Tibial artery (tissue), 4 donors: ENCODE measurements around the gene CACNA1C.

Experiments
- DNase-seq, 2 donors: peaks; one replicate each; pipeline ENCODE4 v3.0.0-alpha.2; 2019
- H3K27ac ChIP-seq, 2 donors: fragments of 200-600 bp; sonication (generic) in 1 of 2; 1 replicate in 1 of 2; 2 replicates in 1 of 2; pipeline ENCODE4 v1.5.1; 2018 to 2019; ENCODE audit warnings: mild to moderate bottlenecking in 1 of 2
- H3K27me3 ChIP-seq, 2 donors: fragments of 200-600 bp; sonication (generic) in 1 of 2; one replicate each; pipeline versions ENCODE4 v1.5.1 to v1.6.0; 2016 to 2019
- H3K36me3 ChIP-seq, 3 donors: fragments of 200-600 bp; sonication (generic) in 2 of 3; one replicate each; pipeline ENCODE4 v1.5.1; 2016 to 2019; ENCODE audit warnings: mild to moderate bottlenecking in 2 of 3
- H3K4me1 ChIP-seq, 4 donors: fragments of 200-600 bp; sonication (generic) in 2 of 4; 1 replicate in 3 of 4; 2 replicates in 1 of 4; pipeline ENCODE4 v1.5.1; 2016 to 2019
- H3K4me3 ChIP-seq, 2 donors: fragments of 200-600 bp; sonication (generic) in 1 of 2; 1 replicate in 1 of 2; 2 replicates in 1 of 2; pipeline ENCODE4 v1.5.1; 2018 to 2019; ENCODE audit warnings: mild to moderate bottlenecking in 2 of 2
- H3K9me3 ChIP-seq, 3 donors: fragments of 200-600 bp; sonication (generic) in 1 of 3; one replicate each; pipeline ENCODE4 v1.5.1; 2016 to 2019
- intact Hi-C: fragments of 100-400 bp; cut with DNase I; formaldehyde crosslinking; loops from one replicate; pipeline ENCODE4 v1.15.0; 2023; ENCODE audit warnings: low total_unique reads
- TF ChIP-seq, protein P1 (sequence below), 2 experiments: fragments of 200-600 bp in 1 of 2; fragments of 450-650 bp in 1 of 2; IDR thresholded peaks; one replicate each; pipeline ENCODE4 v1.5.1; 2017 to 2019; ENCODE audit warnings: antibody characterized with exemption in 2 of 2, mild to moderate bottlenecking in 1 of 2, moderate library complexity in 1 of 2

CACNA1C gene

DNA sequence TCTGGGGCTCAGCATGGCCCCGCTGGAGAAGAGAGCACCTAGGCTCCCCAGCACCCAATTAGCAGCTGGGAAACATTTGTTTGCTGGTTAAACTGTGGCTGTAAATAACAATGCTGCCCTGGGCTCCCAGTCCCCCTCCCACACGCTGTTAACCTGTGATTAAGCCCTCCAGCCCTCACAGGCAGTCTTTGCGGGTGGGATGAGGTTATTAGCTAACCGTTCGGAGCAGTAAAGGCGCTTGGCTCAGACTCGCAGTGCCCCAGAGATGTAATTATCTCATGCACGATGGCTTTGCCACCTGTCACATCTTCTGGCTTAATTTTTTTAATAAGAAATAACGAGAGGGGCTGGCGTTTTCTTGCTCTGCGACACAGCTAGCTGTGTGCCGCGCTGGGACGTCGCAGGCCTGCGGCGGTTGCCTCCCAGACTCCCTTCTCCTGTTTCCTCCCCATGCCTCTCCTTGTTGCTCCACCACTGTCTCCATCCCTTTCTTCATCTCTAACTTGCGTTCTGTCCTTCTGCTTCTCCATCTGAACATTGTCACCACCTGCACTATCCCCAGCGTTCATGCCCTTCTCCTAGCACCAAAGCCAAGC, 502.8 kb downstream of the CACNA1C start:
- Histone ChIP-seq H3K27ac (no peak overlapping the region), H3K9me3 (no peaks in the 10 kb centered on the region), H3K27me3 (no peaks in the 10 kb centered on the region), H3K4me3 (no peak overlapping the region), H3K4me1 (no peaks in the 10 kb centered on the region), H3K36me3 (peaks cover 22 to 89% (median 62%) of the 10 kb centered on the region in 3 donors)
- intact Hi-C loops, result no loop called here
- TF ChIP-seq, protein P1, sequence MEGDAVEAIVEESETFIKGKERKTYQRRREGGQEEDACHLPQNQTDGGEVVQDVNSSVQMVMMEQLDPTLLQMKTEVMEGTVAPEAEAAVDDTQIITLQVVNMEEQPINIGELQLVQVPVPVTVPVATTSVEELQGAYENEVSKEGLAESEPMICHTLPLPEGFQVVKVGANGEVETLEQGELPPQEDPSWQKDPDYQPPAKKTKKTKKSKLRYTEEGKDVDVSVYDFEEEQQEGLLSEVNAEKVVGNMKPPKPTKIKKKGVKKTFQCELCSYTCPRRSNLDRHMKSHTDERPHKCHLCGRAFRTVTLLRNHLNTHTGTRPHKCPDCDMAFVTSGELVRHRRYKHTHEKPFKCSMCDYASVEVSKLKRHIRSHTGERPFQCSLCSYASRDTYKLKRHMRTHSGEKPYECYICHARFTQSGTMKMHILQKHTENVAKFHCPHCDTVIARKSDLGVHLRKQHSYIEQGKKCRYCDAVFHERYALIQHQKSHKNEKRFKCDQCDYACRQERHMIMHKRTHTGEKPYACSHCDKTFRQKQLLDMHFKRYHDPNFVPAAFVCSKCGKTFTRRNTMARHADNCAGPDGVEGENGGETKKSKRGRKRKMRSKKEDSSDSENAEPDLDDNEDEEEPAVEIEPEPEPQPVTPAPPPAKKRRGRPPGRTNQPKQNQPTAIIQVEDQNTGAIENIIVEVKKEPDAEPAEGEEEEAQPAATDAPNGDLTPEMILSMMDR (IDR thresholded peaks at IDR 0.05), result no peak
- DNase-seq, result no peak

- Histone ChIP-seq H3K27me3 (no peaks in the 10 kb centered on the region), H3K27ac (no peak overlapping the region), H3K4me1 (no peaks in the 10 kb centered on the region), H3K4me3 (no peak overlapping the region), H3K9me3 (no peaks in the 10 kb centered on the region), H3K36me3 (peaks cover 22 to 79% (median 52%) of the 10 kb centered on the region in 3 donors)
- intact Hi-C loops, result no loop called here
- TF ChIP-seq, protein P1 (IDR thresholded peaks at IDR 0.05), result no peak
- no peak for DNase-seq
Measured at GRCh38 chr12:2557597-2557996, 504.8 kb downstream of the CACNA1C start.

DNA sequence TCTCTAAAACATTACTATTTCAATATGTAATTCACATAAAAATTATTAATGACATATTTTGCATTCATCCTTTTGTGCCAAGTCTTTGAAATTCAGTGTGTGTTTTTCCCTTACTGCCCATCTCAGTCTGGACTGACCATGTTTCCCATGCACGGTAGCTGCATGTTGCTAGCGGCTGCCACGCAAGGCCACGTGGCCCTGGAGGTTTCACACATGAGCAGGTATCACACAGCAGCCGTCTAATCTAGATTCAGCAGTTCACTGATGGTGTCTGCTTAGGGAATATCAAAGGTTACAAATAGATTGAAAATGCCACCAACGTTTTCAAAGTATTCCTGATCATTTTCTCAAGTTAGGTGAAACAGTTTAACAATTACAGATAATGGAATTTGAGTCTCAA, 507.1 kb downstream of the CACNA1C start:
- TF ChIP-seq, protein P1 (IDR thresholded peaks at IDR 0.05), result no peak
- intact Hi-C loops, result no loop called here
- H3K4me3 ChIP-seq, result no peak overlapping the region
- H3K4me1 ChIP-seq, result no peaks in the 10 kb centered on the region
- DNase-seq, result no peak
- H3K36me3 ChIP-seq, result peaks cover 20 to 56% (median 40%) of the 10 kb centered on the region in 3 donors
- no peaks in the 10 kb centered on the region for H3K27me3 ChIP-seq
- H3K27ac ChIP-seq, result no peak overlapping the region
- H3K9me3 ChIP-seq, result no peaks in the 10 kb centered on the region

GRCh38 chr12:2560356-2560755, 507.6 kb downstream of the CACNA1C start:
- DNase-seq, result no peak
- H3K27ac ChIP-seq, result no peak overlapping the region
- intact Hi-C loops, result no loop called here

GRCh38 chr12:2561367-2561766, 508.6 kb downstream of the CACNA1C start:
- Histone ChIP-seq H3K27ac (no peak overlapping the region), H3K36me3 (peaks cover 15 to 46% (median 28%) of the 10 kb centered on the region in 3 donors), H3K4me3 (no peak overlapping the region), H3K4me1 (no peaks in the 10 kb centered on the region), H3K9me3 (no peaks in the 10 kb centered on the region), H3K27me3 (no peaks in the 10 kb centered on the region)
- TF ChIP-seq, protein P1 (IDR thresholded peaks at IDR 0.05), result no peak
- intact Hi-C loops, result no loop called here
- no peak for DNase-seq

More at GRCh38 chr12:2560356-2560755, 507.6 kb downstream of the CACNA1C start:
- peaks cover 16 to 52% (median 36%) of the 10 kb centered on the region in 3 donors for H3K36me3 ChIP-seq
- TF ChIP-seq, protein P1 (IDR thresholded peaks at IDR 0.05), result no peak
- no peaks in the 10 kb centered on the region for H3K27me3 ChIP-seq
- no peaks in the 10 kb centered on the region for H3K9me3 ChIP-seq
- H3K4me3 ChIP-seq, result no peak overlapping the region
- H3K4me1 ChIP-seq, result no peaks in the 10 kb centered on the region
